Mucosa of stomach (tissue), 1 donor: ENCODE results near the gene INO80D.
"Not testable (repeated sequence)": the region's sequence is repeated elsewhere in the genome, so short reads cannot be mapped to it uniquely, and the experiment has no call there.

Source experiments
- H3K27me3 ChIP-seq: one replicate; pipeline ENCODE4 v1.7.0; 2013; ENCODE audit warnings: mild to moderate bottlenecking, low read length; ENCODE audit not compliant: control insufficient read depth, insufficient read depth
- H3K36me3 ChIP-seq: one replicate; pipeline ENCODE4 v1.7.0; 2013; ENCODE audit warnings: low read length; ENCODE audit not compliant: control insufficient read depth, insufficient read depth
- H3K4me1 ChIP-seq: one replicate; pipeline ENCODE4 v1.7.0; 2013; ENCODE audit warnings: mild to moderate bottlenecking, low read length; ENCODE audit not compliant: control insufficient read depth, insufficient read depth
- H3K4me3 ChIP-seq: one replicate; pipeline ENCODE4 v1.7.0; 2013; ENCODE audit warnings: low read length
- H3K9ac ChIP-seq: one replicate; pipeline ENCODE4 v1.7.0; 2013; ENCODE audit warnings: mild to moderate bottlenecking, low read length, moderate library complexity
- H3K9me3 ChIP-seq: one replicate; pipeline ENCODE4 v1.7.0; 2013; ENCODE audit warnings: mild to moderate bottlenecking, low read length, moderate library complexity; ENCODE audit not compliant: control insufficient read depth
- donor health status: Pancreatic carcinoma.

INO80D gene

GRCh38 chr2:206004004-206004693 lies 81.8 kb downstream of the INO80D start:
- no peaks in the 10 kb centered on the region for H3K4me1 ChIP-seq
- H3K4me3 ChIP-seq, result no peak overlapping the region
- no peaks in the 10 kb centered on the region for H3K27me3 ChIP-seq
- H3K9ac ChIP-seq, result no peak overlapping the region
- peaks cover 6% of the 10 kb centered on the region for H3K36me3 ChIP-seq
- no peaks in the 10 kb centered on the region for H3K9me3 ChIP-seq

GRCh38 chr2:206002440-206002839 lies 83.5 kb downstream of the INO80D start:
- Histone ChIP-seq H3K27me3 (no peaks in the 10 kb centered on the region), H3K9ac (no peak overlapping the region), H3K4me1 (no peaks in the 10 kb centered on the region), H3K4me3 (no peak overlapping the region), H3K9me3 (no peaks in the 10 kb centered on the region), H3K36me3 (peaks cover 6% of the 10 kb centered on the region)

DNA sequence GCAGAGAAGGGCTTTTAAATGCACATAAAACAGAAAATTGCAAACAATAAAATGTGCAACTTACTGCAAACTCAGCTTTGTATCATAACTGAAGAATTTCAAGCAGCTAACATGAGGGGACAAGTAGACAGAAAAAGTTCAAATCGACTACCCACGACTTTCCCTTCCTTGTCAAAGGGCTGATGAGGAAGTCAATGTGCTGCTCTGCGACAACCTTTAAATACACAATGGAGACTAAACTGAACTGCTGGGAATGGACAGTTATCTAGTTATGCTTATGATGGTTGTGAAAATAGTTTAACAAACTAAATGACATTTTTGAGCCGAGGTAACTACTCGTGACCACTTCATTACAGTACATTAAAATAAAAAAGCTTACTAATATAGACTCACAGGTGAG lies 84.1 kb downstream of the INO80D start:
- Histone ChIP-seq H3K4me1 (no peaks in the 10 kb centered on the region), H3K36me3 (peaks cover 6% of the 10 kb centered on the region), H3K27me3 (no peaks in the 10 kb centered on the region), H3K4me3 (no peak overlapping the region), H3K9ac (no peak overlapping the region), H3K9me3 (no peaks in the 10 kb centered on the region)

DNA sequence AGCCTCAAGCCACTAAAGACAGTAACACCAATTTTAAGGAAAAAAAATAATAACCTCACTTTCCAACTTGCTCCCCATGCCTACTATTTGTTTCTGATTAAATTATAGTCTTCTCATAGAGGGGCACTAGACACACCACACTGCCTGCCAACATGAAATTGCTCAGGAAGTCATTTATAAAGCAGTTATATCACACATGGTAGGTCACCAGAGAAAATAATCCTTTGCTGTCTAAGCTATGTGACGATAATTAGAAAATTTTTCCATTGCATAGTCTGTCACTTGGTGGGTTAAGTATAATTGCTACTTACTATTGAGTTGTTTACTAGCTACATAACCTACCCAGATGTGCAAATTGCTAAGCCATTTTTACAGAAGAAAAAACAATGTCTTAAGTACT lies 85.2 kb downstream of the INO80D start:
- Histone ChIP-seq H3K9me3 (no peaks in the 10 kb centered on the region), H3K4me3 (no peak overlapping the region), H3K4me1 (no peaks in the 10 kb centered on the region), H3K36me3 (peaks cover 6% of the 10 kb centered on the region), H3K9ac (no peak overlapping the region), H3K27me3 (no peaks in the 10 kb centered on the region)

DNA sequence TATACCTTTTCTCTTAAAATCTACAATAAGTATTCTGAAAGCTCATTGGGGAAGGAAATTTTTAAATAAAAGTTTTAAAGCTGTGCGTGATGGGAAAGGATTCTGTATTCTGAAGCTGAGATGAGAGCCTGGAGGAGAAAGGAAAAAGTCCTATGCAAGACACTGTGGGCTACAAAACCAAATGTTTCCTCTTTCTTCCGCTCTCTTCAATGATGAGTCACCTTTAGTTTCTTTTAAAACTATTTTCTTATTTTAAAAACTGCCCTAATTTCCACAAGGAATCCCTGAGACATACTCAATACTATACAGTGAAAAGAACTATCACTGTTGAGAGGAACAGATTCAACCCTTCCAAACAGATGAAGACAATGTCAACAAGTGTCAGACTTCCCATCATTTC lies 87.4 kb downstream of the INO80D start:
- Histone ChIP-seq H3K9ac (no peak overlapping the region), H3K9me3 (no peaks in the 10 kb centered on the region), H3K4me1 (no peaks in the 10 kb centered on the region), H3K36me3 (no peaks in the 10 kb centered on the region), H3K27me3 (no peaks in the 10 kb centered on the region), H3K4me3 (no peak overlapping the region)

GRCh38 chr2:205996161-205996560 lies 89.8 kb downstream of the INO80D start:
- no peaks in the 10 kb centered on the region for H3K4me1 ChIP-seq
- no peaks in the 10 kb centered on the region for H3K9me3 ChIP-seq
- H3K9ac ChIP-seq, result no peak overlapping the region
- no peaks in the 10 kb centered on the region for H3K36me3 ChIP-seq
- H3K4me3 ChIP-seq, result no peak overlapping the region
- H3K27me3 ChIP-seq, result no peaks in the 10 kb centered on the region

DNA sequence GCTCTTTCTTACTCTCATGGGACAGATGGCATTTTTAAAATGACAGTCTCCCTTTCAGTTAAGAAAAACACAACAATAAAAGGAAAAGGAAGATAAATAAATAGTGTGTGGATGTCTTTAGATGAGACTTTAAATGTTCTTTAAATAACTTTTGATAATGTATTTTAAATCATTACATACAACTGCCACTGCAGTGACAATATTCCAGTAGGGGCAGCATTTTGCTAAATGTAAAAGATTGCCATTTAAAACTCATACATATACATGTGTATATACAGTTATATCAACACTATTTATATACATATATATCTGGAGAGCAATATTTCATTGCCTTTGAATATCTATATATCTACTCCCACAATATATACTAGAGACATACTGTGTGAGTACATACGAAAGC lies 90.7 kb downstream of the INO80D start:
- Histone ChIP-seq H3K4me1 (no peaks in the 10 kb centered on the region), H3K4me3 (no peak overlapping the region), H3K9ac (no peak overlapping the region), H3K36me3 (no peaks in the 10 kb centered on the region), H3K27me3 (no peaks in the 10 kb centered on the region), H3K9me3 (no peaks in the 10 kb centered on the region)

DNA sequence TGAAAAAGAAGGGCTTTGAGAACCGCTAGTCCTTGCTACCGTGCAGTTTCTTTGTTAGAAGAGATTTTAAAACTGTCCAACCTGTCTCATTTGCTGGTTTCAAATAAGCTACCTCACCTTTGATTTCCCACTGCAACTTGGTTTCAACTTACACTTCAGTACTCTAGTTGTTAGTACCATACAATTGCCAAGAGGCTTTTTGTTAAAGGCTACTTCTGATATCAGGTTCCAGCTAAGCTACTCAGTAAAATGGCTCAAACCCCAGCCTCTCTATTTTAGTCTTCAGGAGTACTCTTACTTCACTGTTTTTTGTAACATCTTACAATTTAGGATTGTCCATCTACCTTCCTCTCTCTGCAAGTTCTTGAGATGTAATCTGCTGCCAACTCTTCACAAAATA lies 91.6 kb downstream of the INO80D start:
- no peak overlapping the region for H3K9ac ChIP-seq
- no peaks in the 10 kb centered on the region for H3K9me3 ChIP-seq
- no peaks in the 10 kb centered on the region for H3K27me3 ChIP-seq
- no peaks in the 10 kb centered on the region for H3K4me1 ChIP-seq
- H3K4me3 ChIP-seq, result no peak overlapping the region
- no peaks in the 10 kb centered on the region for H3K36me3 ChIP-seq

DNA sequence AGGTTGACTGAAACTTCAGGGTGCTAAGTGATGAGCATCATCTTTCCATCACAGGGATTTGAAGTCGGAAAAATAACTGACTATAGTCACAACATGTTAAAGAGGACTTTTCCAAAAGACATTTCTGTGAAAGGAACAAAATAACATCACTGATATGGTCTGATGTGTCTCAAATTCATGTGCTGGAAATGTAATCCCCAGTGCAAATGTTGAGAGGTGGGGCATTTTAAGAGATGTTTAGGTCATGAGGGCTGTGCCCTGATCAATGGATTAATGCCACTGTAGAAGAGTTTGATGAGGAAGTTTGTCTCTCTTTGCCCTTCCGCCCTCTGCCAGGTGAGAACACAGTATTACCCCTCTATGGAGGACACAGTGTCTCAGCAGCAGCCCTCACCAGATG lies 95.9 kb downstream of the INO80D start:
- no peak overlapping the region for H3K4me3 ChIP-seq
- no peaks in the 10 kb centered on the region for H3K4me1 ChIP-seq
- no peaks in the 10 kb centered on the region for H3K9me3 ChIP-seq
- H3K27me3 ChIP-seq, result no peaks in the 10 kb centered on the region
- H3K9ac ChIP-seq, result no peak overlapping the region
- no peaks in the 10 kb centered on the region for H3K36me3 ChIP-seq

GRCh38 chr2:205989271-205990071 lies 96.5 kb downstream of the INO80D start:
- H3K9me3 ChIP-seq, result no peaks in the 10 kb centered on the region
- H3K4me1 ChIP-seq, result peaks cover 6% of the 10 kb centered on the region
- H3K36me3 ChIP-seq, result no peaks in the 10 kb centered on the region
- no peaks in the 10 kb centered on the region for H3K27me3 ChIP-seq
- no peak overlapping the region for H3K9ac ChIP-seq
- no peak overlapping the region for H3K4me3 ChIP-seq

DNA sequence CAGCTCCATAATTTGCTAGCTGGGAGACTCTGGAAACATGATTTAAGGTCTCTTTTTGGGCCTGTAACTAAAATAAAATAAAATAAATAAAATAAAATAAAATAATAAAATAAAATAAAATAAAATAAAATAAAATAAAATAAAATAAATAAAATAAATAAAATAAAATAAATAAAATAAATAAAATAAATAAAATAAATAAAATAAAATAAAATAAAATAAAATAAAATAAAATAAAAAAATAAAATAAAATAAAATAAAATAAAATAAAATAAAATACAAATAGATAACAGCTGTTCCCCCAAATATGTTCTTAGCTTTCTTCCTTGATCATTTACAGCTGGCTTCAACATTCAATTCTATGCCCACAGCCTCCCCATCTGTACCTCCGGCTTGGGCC lies 97.3 kb downstream of the INO80D start:
- H3K9ac ChIP-seq, H3K9me3 ChIP-seq, H3K4me1 ChIP-seq, H3K27me3 ChIP-seq, H3K36me3 ChIP-seq, H3K4me3 ChIP-seq: not testable (repeated sequence)

- Histone ChIP-seq H3K4me3 (no peak overlapping the region), H3K4me1 (peaks cover 7% of the 10 kb centered on the region), H3K9ac (no peak overlapping the region), H3K9me3 (no peaks in the 10 kb centered on the region), H3K27me3 (no peaks in the 10 kb centered on the region), H3K36me3 (no peaks in the 10 kb centered on the region)
Measured at GRCh38 chr2:205988274-205988673, 97.7 kb downstream of the INO80D start.
